Measurements from ENCODE around the gene CDX1. TPM values are rescaled to one million over a fixed set of nuclear protein-coding genes. Genes with fewer than 3 reads are reported as not detected.
A peak's percentile ranks its signal among the peaks of the same experiment; 100 is the strongest.

Gene CDX1
- polyA plus RNA-seq, 1 experiment: 0.97 TPM

DNA sequence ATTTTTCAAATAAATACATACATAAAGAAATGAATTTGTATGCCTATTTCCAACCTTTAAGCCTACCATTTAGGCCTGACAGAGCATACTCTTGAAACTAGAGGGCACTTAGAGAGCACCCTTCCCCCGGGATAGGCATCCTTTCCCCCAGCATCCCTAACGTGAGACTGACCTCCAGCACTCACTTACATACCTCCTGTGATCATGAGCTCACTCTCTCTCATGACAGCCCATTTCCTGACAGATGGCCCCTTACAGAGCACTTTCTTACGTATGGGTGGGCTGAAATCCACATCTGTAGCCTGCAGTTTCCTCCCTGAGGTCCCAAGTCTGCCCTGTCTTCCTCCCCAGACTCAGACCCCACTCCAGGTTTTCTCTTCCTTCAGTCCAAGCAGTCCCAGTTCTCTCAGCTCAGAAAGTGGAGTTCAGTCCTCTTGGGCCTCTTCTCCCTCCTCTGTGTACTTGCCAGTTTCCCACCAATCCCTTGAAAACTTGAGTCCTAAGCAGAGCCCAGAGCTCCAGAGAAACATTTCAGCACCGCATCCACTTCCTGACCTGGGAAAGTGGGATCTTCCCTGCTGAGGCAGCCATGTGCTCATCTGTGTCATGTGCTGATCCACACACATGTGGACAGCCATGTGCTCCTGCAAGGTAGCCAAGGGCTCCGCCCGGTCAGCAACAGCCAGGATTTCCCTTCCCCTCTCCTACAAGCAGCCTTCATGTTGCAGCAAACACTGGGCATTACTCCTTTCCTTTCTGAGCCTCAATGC, 2.2 kb upstream of the CDX1 start:
- CTCF ChIA-PET: interaction anchor here (1.0 to 5.5 kb wide), 8 partner anchors 9 to 233 kb away, joined by 3 to 38 read pairs (median 6); no protein-coding TSS in a partner anchor
- POLR2A ChIA-PET: no interaction called here
- H3K36me3 ChIP-seq (ENCODE audit: control insufficient read depth, insufficient read depth, low read length): no peaks in the 10 kb centered on the region

DNA sequence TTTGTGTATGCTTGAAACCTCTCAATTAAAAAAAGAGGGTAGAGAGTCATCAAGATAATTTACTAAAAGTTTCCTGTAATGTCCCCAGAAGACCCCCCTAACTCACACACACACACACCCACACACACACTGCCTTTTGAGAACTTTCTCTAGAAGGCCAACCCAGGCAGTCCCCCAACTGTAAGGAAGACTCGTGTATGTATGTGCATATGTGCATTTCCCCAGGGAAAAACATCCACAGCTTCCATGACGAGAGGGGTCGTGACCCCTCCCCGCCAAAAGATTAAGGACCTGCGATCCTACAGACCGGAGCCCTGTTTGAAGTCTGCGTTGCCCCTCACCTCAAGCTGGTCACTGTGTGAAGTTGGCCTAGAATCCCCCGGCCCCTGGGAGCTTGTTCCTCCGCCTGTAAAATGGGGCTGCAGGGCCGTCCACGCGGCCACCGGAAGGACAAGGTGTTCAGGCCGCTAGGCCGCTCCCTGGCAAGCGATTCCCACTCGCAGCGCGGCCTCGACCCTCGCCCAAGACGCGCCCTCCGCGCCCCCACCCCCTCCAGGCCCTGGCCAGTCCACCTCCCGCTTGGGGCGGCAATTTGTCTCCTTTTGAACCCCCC, 435 bp upstream of the CDX1 start:
- H3K27me3 ChIP-seq (ENCODE audit: control insufficient read depth, insufficient read depth, low read length): peaks cover 9% of the 10 kb centered on the region
- TF ChIP-seq, protein P1, sequence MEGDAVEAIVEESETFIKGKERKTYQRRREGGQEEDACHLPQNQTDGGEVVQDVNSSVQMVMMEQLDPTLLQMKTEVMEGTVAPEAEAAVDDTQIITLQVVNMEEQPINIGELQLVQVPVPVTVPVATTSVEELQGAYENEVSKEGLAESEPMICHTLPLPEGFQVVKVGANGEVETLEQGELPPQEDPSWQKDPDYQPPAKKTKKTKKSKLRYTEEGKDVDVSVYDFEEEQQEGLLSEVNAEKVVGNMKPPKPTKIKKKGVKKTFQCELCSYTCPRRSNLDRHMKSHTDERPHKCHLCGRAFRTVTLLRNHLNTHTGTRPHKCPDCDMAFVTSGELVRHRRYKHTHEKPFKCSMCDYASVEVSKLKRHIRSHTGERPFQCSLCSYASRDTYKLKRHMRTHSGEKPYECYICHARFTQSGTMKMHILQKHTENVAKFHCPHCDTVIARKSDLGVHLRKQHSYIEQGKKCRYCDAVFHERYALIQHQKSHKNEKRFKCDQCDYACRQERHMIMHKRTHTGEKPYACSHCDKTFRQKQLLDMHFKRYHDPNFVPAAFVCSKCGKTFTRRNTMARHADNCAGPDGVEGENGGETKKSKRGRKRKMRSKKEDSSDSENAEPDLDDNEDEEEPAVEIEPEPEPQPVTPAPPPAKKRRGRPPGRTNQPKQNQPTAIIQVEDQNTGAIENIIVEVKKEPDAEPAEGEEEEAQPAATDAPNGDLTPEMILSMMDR (IDR thresholded peaks at IDR 0.05; ENCODE audit: insufficient read depth, low read depth, low read length): no peak
- DNase-seq (ENCODE audit: low read depth): no peak
- ChIA-PET POLR2A (no interaction called here), CTCF (interaction anchor here (5.5 kb wide), 1 partner anchor 8 kb away, joined by 38 read pairs; no protein-coding TSS in a partner anchor)
- H3K4me3 ChIP-seq (ENCODE audit: low read depth, low read length): no peak overlapping the region
- no peaks in the 10 kb centered on the region for H3K36me3 ChIP-seq (ENCODE audit: control insufficient read depth, insufficient read depth, low read length)

More for the DNA sequence above, 2.2 kb upstream of the CDX1 start:
- peaks cover 3% of the 10 kb centered on the region for H3K27me3 ChIP-seq (ENCODE audit: control insufficient read depth, insufficient read depth, low read length)
- DNase-seq (ENCODE audit: low read depth): no peak
- no peak overlapping the region for H3K4me3 ChIP-seq (ENCODE audit: low read depth, low read length)
- TF ChIP-seq, protein P1 (IDR thresholded peaks at IDR 0.05; ENCODE audit: insufficient read depth, low read depth, low read length): no peak

DNA sequence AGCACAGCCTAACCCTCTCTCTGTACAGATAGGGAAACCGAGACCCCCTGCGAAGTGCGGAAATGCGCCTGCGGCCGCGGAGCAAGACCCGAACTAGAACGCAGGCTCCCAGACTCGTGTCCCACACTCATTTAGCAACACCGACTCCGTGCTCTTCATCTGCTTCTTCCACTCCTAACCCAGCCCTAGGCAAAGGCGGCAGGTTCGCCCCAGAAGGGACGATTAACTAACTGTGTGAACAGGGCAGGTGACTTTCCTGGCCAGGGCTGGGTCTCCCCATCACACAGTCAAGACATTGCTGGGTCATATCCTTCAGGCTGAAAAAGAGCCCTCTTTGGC, 903 bp downstream of the CDX1 start:
- DNase-seq (ENCODE audit: low read depth): no peak
- TF ChIP-seq, protein P1 (IDR thresholded peaks at IDR 0.05; ENCODE audit: insufficient read depth, low read depth, low read length): no peak
- ChIA-PET POLR2A (no interaction called here), CTCF (interaction anchor here (0.8 kb wide), 1 partner anchor 177 kb away, joined by 3 read pairs; no protein-coding TSS in a partner anchor)
- Histone ChIP-seq H3K4me3 (ENCODE audit: low read depth, low read length) (no peak overlapping the region), H3K27me3 (ENCODE audit: control insufficient read depth, insufficient read depth, low read length) (peaks cover 9% of the 10 kb centered on the region), H3K36me3 (ENCODE audit: control insufficient read depth, insufficient read depth, low read length) (no peaks in the 10 kb centered on the region)

DNA sequence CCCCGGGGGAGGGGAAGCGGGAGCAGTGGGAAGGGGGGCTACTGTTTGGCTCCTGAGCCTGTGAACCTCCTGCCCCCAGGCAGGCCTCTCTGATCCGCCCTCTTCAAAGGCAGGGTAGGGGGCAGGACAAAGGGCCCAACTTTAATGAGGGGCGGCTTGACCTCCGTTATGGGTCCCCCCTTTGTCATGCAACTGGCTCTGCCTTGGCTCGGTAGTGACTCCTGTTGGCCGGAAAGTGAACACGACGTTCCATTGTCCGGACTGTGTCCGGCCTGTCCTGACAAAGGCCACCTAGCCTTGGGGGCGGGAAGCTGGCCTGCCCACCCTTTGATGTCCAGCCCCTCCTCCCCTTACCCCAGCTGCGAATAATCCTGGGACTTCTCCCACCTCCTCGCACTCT, 1.3 kb downstream of the CDX1 start:
- ChIA-PET CTCF (interaction anchor here (0.8 to 1.8 kb wide), 3 partner anchors 10 to 177 kb away, joined by 3 to 4 read pairs (median 3); no protein-coding TSS in a partner anchor), POLR2A (no interaction called here)
- no peak for DNase-seq (ENCODE audit: low read depth)
- Histone ChIP-seq H3K4me3 (ENCODE audit: low read depth, low read length) (no peak overlapping the region), H3K36me3 (ENCODE audit: control insufficient read depth, insufficient read depth, low read length) (no peaks in the 10 kb centered on the region), H3K27me3 (ENCODE audit: control insufficient read depth, insufficient read depth, low read length) (peaks cover 9% of the 10 kb centered on the region)
- TF ChIP-seq, protein P1 (IDR thresholded peaks at IDR 0.05; ENCODE audit: insufficient read depth, low read depth, low read length): peak; percentile 17; the same call in 1 of the 2 replicates

DNA sequence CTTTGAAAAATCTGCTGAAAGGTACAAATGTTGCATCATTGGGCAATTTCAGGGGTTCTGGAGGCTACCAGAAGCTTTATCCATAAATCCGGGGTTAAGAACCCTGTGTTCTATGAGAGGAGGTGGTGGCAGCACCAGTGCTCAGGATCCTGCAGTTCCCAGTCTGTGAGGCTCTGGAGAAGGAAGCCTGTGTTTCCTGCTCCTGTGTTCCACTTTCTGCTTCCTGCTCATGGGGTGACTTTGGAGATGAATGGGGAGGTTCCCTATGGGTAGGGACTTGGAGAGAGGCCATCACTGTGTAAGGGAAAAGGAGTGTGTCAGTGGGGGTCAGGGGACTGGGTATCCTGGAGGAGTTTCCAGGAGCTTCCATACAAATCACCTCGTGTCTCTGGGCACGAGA, 2.3 kb downstream of the CDX1 start:
- DNase-seq (ENCODE audit: low read depth): no peak
- H3K27me3 ChIP-seq (ENCODE audit: control insufficient read depth, insufficient read depth, low read length): peaks cover 9% of the 10 kb centered on the region
- TF ChIP-seq, protein P1 (IDR thresholded peaks at IDR 0.05; ENCODE audit: insufficient read depth, low read depth, low read length): no peak
- ChIA-PET CTCF (interaction anchor here (0.5 to 1.8 kb wide), 4 partner anchors 11 to 557 kb away, joined by 3 to 4 read pairs (median 3); no protein-coding TSS in a partner anchor), POLR2A (no interaction called here)
- H3K36me3 ChIP-seq (ENCODE audit: control insufficient read depth, insufficient read depth, low read length): no peaks in the 10 kb centered on the region
- no peak overlapping the region for H3K4me3 ChIP-seq (ENCODE audit: low read depth, low read length)
